BLaER1 (cell line): ENCODE measurements around the gene ASGR1.
A peak's percentile ranks its signal among the peaks of the same experiment; 100 is the strongest.
"Not testable (repeated sequence)": the region's sequence is repeated elsewhere in the genome, so short reads cannot be mapped to it uniquely, and the experiment has no call there.

Experiments used
- H3K27ac ChIP-seq: shearing (Covaris generic); formaldehyde crosslinking; 2 replicates; pipeline ENCODE4 v1.8.1; 2022
- H3K27me3 ChIP-seq: shearing (Covaris generic); formaldehyde crosslinking; 2 replicates; pipeline ENCODE4 v1.8.1; 2022
- H3K36me3 ChIP-seq: shearing (Covaris generic); formaldehyde crosslinking; 2 replicates; pipeline ENCODE4 v1.8.1; 2022
- H3K4me1 ChIP-seq: shearing (Covaris generic); formaldehyde crosslinking; 2 replicates; pipeline ENCODE4 v1.8.1; 2022
- H3K4me2 ChIP-seq: shearing (Covaris generic); formaldehyde crosslinking; 2 replicates; pipeline ENCODE4 v1.8.1; 2022
- H3K4me3 ChIP-seq: shearing (Covaris generic); formaldehyde crosslinking; 2 replicates; pipeline ENCODE4 v1.8.1; 2022
- H3K9ac ChIP-seq: shearing (Covaris generic); formaldehyde crosslinking; 2 replicates; pipeline ENCODE4 v1.8.1; 2022
- H3K9me3 ChIP-seq: shearing (Covaris generic); formaldehyde crosslinking; 2 replicates; pipeline ENCODE4 v1.8.1; 2022
- H4K20me1 ChIP-seq: shearing (Covaris generic); formaldehyde crosslinking; 2 replicates; pipeline ENCODE4 v1.8.1; 2022
- Cebpa-rat ChIP-seq: shearing (Covaris generic); IDR thresholded peaks from 2 replicates; pipeline ENCODE4 v1.8.1; 2022

The ASGR1 gene

GRCh38 chr17:7177191-7177953 lies 1.8 kb downstream of the ASGR1 start:
- H3K4me2 ChIP-seq: peak overlapping the region; percentile 100

GRCh38 chr17:7176841-7177190 lies 2.4 kb downstream of the ASGR1 start:
- Histone ChIP-seq H3K27me3 (no peaks in the 10 kb centered on the region), H4K20me1 (no peaks in the 10 kb centered on the region), H3K9me3 (no peaks in the 10 kb centered on the region), H3K9ac (peak overlapping the region; percentile 82; the same call in 1 of the 2 replicates), H3K36me3 (no peaks in the 10 kb centered on the region), H3K4me2 (peak overlapping the region; percentile 100), H3K4me3 (peak overlapping the region; percentile 70), H3K27ac (no peak overlapping the region), H3K4me1 (peaks cover 34% of the 10 kb centered on the region)
- TF ChIP-seq Cebpa-rat: no peak

More at GRCh38 chr17:7177191-7177953, 1.8 kb downstream of the ASGR1 start:
- Histone ChIP-seq H3K9me3 (no peaks in the 10 kb centered on the region), H3K9ac (peak overlapping the region; percentile 82), H3K36me3 (no peaks in the 10 kb centered on the region), H4K20me1 (no peaks in the 10 kb centered on the region), H3K4me1 (peaks cover 34% of the 10 kb centered on the region), H3K27me3 (no peaks in the 10 kb centered on the region), H3K27ac (peak overlapping the region; percentile 64), H3K4me3 (peak overlapping the region; percentile 70)
- TF ChIP-seq Cebpa-rat: no peak

GRCh38 chr17:7176107-7176840 lies 2.9 kb downstream of the ASGR1 start:
- Histone ChIP-seq H4K20me1 (no peaks in the 10 kb centered on the region), H3K9ac (no peak overlapping the region), H3K27ac (no peak overlapping the region), H3K4me1 (peaks cover 34% of the 10 kb centered on the region), H3K4me3 (no peak overlapping the region), H3K27me3 (no peaks in the 10 kb centered on the region), H3K4me2 (peak overlapping the region; percentile 100; the same call in 1 of the 2 replicates), H3K36me3 (no peaks in the 10 kb centered on the region), H3K9me3 (no peaks in the 10 kb centered on the region)
- TF ChIP-seq Cebpa-rat: no peak

GRCh38 chr17:7175330-7175733 lies 3.8 kb downstream of the ASGR1 start:
- no peaks in the 10 kb centered on the region for H4K20me1 ChIP-seq
- H3K4me1 ChIP-seq: peaks cover 34% of the 10 kb centered on the region
- H3K27ac ChIP-seq: no peak overlapping the region
- no peak for TF ChIP-seq Cebpa-rat
- H3K27me3 ChIP-seq: no peaks in the 10 kb centered on the region
- H3K36me3 ChIP-seq: no peaks in the 10 kb centered on the region
- no peak overlapping the region for H3K9ac ChIP-seq
- no peak overlapping the region for H3K4me3 ChIP-seq
- H3K4me2 ChIP-seq: peak overlapping the region; percentile 70
- H3K9me3 ChIP-seq: peaks cover 5% of the 10 kb centered on the region

- TF ChIP-seq Cebpa-rat: no peak
- peaks cover 11% of the 10 kb centered on the region for H3K9me3 ChIP-seq
- H3K9ac ChIP-seq: no peak overlapping the region
- peak overlapping the region; percentile 12; the same call in 1 of the 2 replicates for H3K4me3 ChIP-seq
- no peaks in the 10 kb centered on the region for H3K36me3 ChIP-seq
- H3K27me3 ChIP-seq: no peaks in the 10 kb centered on the region
- H4K20me1 ChIP-seq: no peaks in the 10 kb centered on the region
- peaks cover 34% of the 10 kb centered on the region for H3K4me1 ChIP-seq
- H3K27ac ChIP-seq: 0 out of 2 replicates have a peak overlapping the region, but pooled peaks have one; percentile 57
- H3K4me2 ChIP-seq: peak overlapping the region; percentile 70
Observed at GRCh38 chr17:7174603-7175326, 4.4 kb downstream of the ASGR1 start.

GRCh38 chr17:7173687-7174602 lies 5.2 kb downstream of the ASGR1 start:
- H4K20me1 ChIP-seq: no peaks in the 10 kb centered on the region
- no peak overlapping the region for H3K9ac ChIP-seq
- H3K27ac ChIP-seq: peak overlapping the region; percentile 57
- H3K9me3 ChIP-seq: peaks cover 19% of the 10 kb centered on the region
- H3K4me3 ChIP-seq: peak overlapping the region; percentile 26; the same call in 1 of the 2 replicates
- TF ChIP-seq Cebpa-rat: no peak
- H3K27me3 ChIP-seq: no peaks in the 10 kb centered on the region
- H3K36me3 ChIP-seq: no peaks in the 10 kb centered on the region
- H3K4me2 ChIP-seq: peak overlapping the region; percentile 70
- H3K4me1 ChIP-seq: peaks cover 34% of the 10 kb centered on the region

GRCh38 chr17:7172522-7173191 lies 6.5 kb downstream of the ASGR1 start:
- H3K4me2 ChIP-seq, H3K27me3 ChIP-seq, H4K20me1 ChIP-seq, H3K27ac ChIP-seq, H3K4me3 ChIP-seq, H3K36me3 ChIP-seq, H3K9ac ChIP-seq: not testable (repeated sequence)
- H3K9me3 ChIP-seq: peaks cover 27% of the 10 kb centered on the region
- peaks cover 25% of the 10 kb centered on the region for H3K4me1 ChIP-seq

- H3K27ac ChIP-seq, H4K20me1 ChIP-seq, H3K27me3 ChIP-seq, H3K36me3 ChIP-seq, H3K4me2 ChIP-seq, H3K9ac ChIP-seq, H3K4me3 ChIP-seq: not testable (repeated sequence)
- peaks cover 27% of the 10 kb centered on the region for H3K9me3 ChIP-seq
- peaks cover 11% of the 10 kb centered on the region for H3K4me1 ChIP-seq
Observed at GRCh38 chr17:7169565-7169908, 9.6 kb downstream of the ASGR1 start.

GRCh38 chr17:7168841-7169564 lies 10.2 kb downstream of the ASGR1 start:
- H3K4me3 ChIP-seq, H3K27ac ChIP-seq, H3K4me2 ChIP-seq, H3K9ac ChIP-seq, H3K4me1 ChIP-seq, H3K36me3 ChIP-seq, H4K20me1 ChIP-seq, H3K27me3 ChIP-seq: not testable (repeated sequence)
- H3K9me3 ChIP-seq: peaks cover 27% of the 10 kb centered on the region
